Fibroblast of pulmonary artery (primary cell): Measurements from ENCODE around the gene XYLB.

ENCODE experiments used
- DNase-seq: peaks from one replicate; pipeline ENCODE4 v3.0.0-alpha.2; 2010; ENCODE audit warnings: low read depth
- H3K4me3 ChIP-seq: replicated peaks from 2 replicates; pipeline ENCODE4 v1.5.1; 2011; ENCODE audit warnings: low read depth, mild to moderate bottlenecking, control low read depth, low read length, moderate library complexity
- CTCF ChIP-seq: IDR thresholded peaks from 2 replicates; pipeline ENCODE4 v1.5.1; 2011; ENCODE audit warnings: mild to moderate bottlenecking, control low read depth, low read length, inconsistent platforms; ENCODE audit errors: missing control alignments

The XYLB gene

DNA sequence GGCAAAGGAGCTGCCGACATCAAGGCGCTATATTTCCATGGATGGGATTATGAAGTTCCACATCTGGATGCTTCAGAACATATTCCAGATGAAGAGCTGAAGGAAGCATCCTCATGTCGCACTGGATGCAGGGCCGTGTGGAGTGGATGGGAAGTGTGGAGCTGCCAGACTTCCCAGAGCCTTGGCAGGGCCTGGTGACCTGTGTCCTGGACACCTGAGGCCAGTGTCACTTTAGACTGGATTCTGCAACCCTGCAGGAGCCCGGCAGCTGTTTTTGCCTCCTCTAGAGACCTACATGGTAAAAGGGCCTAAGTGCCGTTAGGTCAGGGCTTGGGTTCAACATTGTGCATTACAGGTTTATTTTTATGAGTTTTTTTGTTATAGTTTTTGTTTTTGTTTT, 11.3 kb upstream of the XYLB start:
- no peak for TF ChIP-seq CTCF
- H3K4me3 ChIP-seq, result no peak overlapping the region
- no peak for DNase-seq

GRCh38 chr3:38337703-38338102, 8.9 kb upstream of the XYLB start:
- no peak for DNase-seq
- TF ChIP-seq CTCF, result no peak

GRCh38 chr3:38343797-38344594, 2.6 kb upstream of the XYLB start:
- TF ChIP-seq CTCF, result no peak

More at GRCh38 chr3:38337703-38338102, 8.9 kb upstream of the XYLB start:
- H3K4me3 ChIP-seq, result no peak overlapping the region

GRCh38 chr3:38345879-38346586, 552 bp upstream of the XYLB start:
- H3K4me3 ChIP-seq, result no peak overlapping the region
- TF ChIP-seq CTCF, result no peak
- peak; percentile 10 for DNase-seq

More at GRCh38 chr3:38343797-38344594, 2.6 kb upstream of the XYLB start:
- no peak overlapping the region for H3K4me3 ChIP-seq
- DNase-seq, result peak; percentile 19

GRCh38 chr3:38347421-38348200, 1.0 kb downstream of the XYLB start:
- H3K4me3 ChIP-seq, result peak overlapping the region; percentile 71
- TF ChIP-seq CTCF, result no peak
- no peak for DNase-seq

DNA sequence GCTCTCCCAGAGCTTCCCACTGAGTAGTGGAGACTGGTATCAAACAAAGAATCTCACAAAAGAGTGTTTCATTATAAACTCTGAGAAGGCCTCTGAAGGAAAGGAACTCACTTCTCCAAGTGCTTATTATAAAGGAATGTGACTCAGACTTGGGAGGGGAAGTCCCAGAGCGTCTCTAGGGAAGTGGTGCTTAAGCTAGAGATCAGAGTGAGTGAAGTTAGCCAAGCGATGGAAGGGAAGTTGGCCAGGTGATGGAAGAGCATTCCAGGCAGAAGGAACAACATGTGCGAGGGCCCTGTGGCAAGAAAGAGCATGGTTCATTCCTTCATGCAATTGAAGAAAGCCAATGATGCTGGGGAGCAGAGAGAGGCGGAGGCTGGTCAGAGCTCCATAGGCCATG, 2.3 kb downstream of the XYLB start:
- H3K4me3 ChIP-seq, result no peak overlapping the region
- DNase-seq, result peak; percentile 62
- no peak for TF ChIP-seq CTCF
